HL-60 (cell line): ENCODE data around the gene TFF2.

Experiments used
- GABPA ChIP-seq: IDR thresholded peaks from 2 replicates; pipeline ENCODE4 v1.6.1; 2012; ENCODE audit warnings: low read depth
- REST ChIP-seq: IDR thresholded peaks from 2 replicates; pipeline ENCODE4 v1.6.1; 2012; ENCODE audit warnings: low read depth; ENCODE audit not compliant: insufficient replicate concordance

GRCh38 chr21:42378418-42378817 lies 27.6 kb upstream of the TFF2 start:
- TF ChIP-seq REST (no peak), GABPA (no peak)
